Esophagus (tissue), 2 donors: ENCODE data around the gene FIBIN. TPM values are rescaled to one million over a fixed set of nuclear protein-coding genes. Genes with fewer than 3 reads are reported as not detected.

Experiments used
- H3K27ac ChIP-seq, 2 donors: one replicate each; pipeline ENCODE4 v1.5.1; 2013; ENCODE audit warnings: low read depth in 2 of 2, mild to moderate bottlenecking in 2 of 2, inconsistent platforms in 1 of 2, low read length in 1 of 2, moderate library complexity in 1 of 2
- H3K27me3 ChIP-seq, 2 donors: one replicate each; pipeline ENCODE4 v1.6.1; 2013; ENCODE audit warnings: low read length in 2 of 2, control low read depth in 1 of 2, mild to moderate bottlenecking in 1 of 2; ENCODE audit not compliant: insufficient read depth in 2 of 2, control insufficient read depth in 1 of 2
- H3K36me3 ChIP-seq, 2 donors: one replicate each; pipeline ENCODE4 v1.6.1; 2013; ENCODE audit warnings: low read length in 1 of 2; ENCODE audit not compliant: control insufficient read depth in 2 of 2, insufficient read depth in 2 of 2
- H3K4me1 ChIP-seq, 2 donors: one replicate each; pipeline ENCODE4 v1.6.1; 2013; ENCODE audit warnings: low read length in 1 of 2; ENCODE audit not compliant: control insufficient read depth in 2 of 2, insufficient read depth in 2 of 2
- H3K4me3 ChIP-seq, 2 donors: one replicate each; pipeline ENCODE4 v1.5.1; 2013; ENCODE audit warnings: low read length in 2 of 2, mild to moderate bottlenecking in 2 of 2, low read depth in 1 of 2, moderate library complexity in 1 of 2
- H3K9me3 ChIP-seq, 2 donors: one replicate each; pipeline ENCODE4 v1.6.1; 2013; ENCODE audit warnings: mild to moderate bottlenecking in 2 of 2, low read depth in 1 of 2, low read length in 1 of 2, moderate library complexity in 1 of 2; ENCODE audit not compliant: control insufficient read depth in 2 of 2, insufficient read depth in 1 of 2
- WGBS, 2 donors: extraction: QIAGEN DNeasy Blood & Tissue Kit; methylation state at CpG; one replicate each; pipeline ENCODE4 v1.1.7; 2013; 5-methylcytosine and 5-hydroxymethylcytosine counted together
- polyA plus RNA-seq, 2 donors: library from polyadenylated mRNA; stranded (reverse); fragments of 200-250 nt; gene quantifications; one replicate each; pipeline ENCODE4 v1.2.3, GENCODE V29; 2013
- donor health status: healthy with polysubstance abuse.
- donor health status: Bipolar disorder and iron deficiency.

Gene FIBIN
- polyA plus RNA-seq, 2 donors: 1.6 to 5.4 TPM

DNA sequence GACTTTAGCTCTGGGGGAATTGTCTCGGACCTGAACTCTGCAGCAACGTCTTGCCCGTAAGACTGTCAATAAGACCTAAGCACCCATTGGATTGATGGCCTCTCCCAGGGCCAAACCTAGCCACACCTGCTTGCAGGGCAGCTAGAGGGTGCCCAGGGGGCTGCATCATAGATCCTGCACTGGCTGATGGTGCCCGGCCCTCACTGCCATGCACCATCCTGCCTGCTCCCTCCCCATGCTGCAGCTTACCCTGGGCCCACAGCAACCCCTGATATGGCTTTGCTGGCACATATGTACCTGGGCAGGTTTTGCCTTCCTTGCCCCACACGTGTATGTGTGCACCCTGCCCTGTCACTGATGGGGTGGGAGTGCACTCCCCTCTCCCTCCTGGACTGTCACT lies 37.8 kb downstream of the FIBIN start:
- no peaks in the 10 kb centered on the region for H3K9me3 ChIP-seq
- 81 to 83% methylated on average over 5 of the region's 5 CpGs for WGBS, 2 donors
- H3K4me1 ChIP-seq: no peaks in the 10 kb centered on the region
- H3K4me3 ChIP-seq: no peak overlapping the region
- no peak overlapping the region for H3K27ac ChIP-seq
- no peaks in the 10 kb centered on the region for H3K27me3 ChIP-seq
- no peaks in the 10 kb centered on the region for H3K36me3 ChIP-seq

DNA sequence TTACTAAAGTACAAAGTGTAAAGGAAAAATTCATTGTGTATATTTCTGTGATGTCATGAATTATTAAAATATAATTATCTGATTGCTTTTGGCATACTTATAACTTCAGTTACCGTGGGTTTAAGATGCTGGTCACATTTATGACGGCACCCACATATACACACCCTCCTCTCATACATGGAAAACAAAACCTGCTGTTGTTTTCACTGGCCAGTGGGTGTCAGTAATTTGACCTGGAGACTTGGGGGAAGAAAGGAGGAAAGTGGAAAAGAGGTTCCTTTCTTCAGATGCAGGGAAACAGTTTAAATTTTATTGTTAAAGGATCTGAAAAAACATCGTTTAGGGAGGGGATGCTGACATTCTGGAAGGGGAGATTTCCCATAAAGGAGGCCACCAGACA lies 46.0 kb downstream of the FIBIN start:
- Histone ChIP-seq H3K9me3 (no peaks in the 10 kb centered on the region), H3K4me1 (peaks cover 0 to 4% of the 10 kb centered on the region in 2 donors), H3K27ac (peak overlapping the region; percentile 71 to 93), H3K27me3 (no peaks in the 10 kb centered on the region), H3K4me3 (no peak overlapping the region), H3K36me3 (no peaks in the 10 kb centered on the region)
- WGBS, 2 donors: 44 to 46% methylated on average over 3 of the region's 3 CpGs

DNA sequence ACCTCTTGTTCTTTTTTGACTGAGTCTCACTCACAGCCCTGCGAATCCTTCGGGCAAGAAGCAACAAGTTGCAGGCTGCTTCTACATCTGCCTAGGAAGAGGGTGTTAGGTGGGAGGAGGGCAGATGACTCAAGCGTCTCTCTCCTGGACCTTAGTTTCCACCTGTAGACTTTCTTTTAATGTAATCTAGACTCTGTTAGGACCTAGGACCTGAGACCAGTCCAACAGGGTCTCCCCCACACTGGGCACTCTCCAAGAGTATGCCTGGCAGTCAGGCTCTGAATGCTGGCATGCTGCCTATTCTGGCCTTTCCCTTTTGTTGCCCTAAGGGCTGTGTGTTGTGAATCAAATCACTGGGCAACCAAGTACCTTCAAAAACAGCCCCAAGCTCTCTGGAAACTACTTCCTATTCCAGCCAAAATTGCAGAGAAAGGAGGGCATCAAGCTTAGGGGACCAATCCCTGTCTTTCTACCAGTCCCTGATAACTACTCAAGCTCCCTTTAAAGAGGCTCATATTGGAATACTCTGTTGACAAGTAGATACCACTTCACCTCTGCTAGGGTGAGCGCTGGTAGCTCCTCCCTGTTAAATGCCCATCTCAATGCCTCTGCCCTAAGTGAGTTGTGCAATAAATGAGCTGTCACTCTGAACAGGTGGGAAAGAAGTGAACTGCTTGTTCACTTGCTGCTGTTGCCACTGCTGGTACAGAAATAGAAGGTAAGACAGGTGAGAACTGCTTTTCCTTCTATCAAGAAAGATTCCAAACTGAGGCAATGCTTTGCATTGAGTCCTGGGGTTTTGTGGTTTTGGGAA lies 46.6 kb downstream of the FIBIN start, which contains the start of gene BBOX1:
TSS of gene BBOX1 (plus strand) at position 514 of the 814 bp plus-strand sequence. CDS start 14,616 bp downstream, outside the sequence.
- Histone ChIP-seq H3K27me3 (no peaks in the 10 kb centered on the region), H3K27ac (peak within 1 kb of the TSS; percentile 79 to 93), H3K4me3 (no peak within 1 kb of the TSS), H3K36me3 (no peaks in the 10 kb centered on the region), H3K9me3 (no peaks in the 10 kb centered on the region), H3K4me1 (peaks cover 0 to 4% of the 10 kb centered on the region in 2 donors)
- WGBS, 2 donors: 39 to 42% methylated on average over 4 of the region's 4 CpGs

DNA sequence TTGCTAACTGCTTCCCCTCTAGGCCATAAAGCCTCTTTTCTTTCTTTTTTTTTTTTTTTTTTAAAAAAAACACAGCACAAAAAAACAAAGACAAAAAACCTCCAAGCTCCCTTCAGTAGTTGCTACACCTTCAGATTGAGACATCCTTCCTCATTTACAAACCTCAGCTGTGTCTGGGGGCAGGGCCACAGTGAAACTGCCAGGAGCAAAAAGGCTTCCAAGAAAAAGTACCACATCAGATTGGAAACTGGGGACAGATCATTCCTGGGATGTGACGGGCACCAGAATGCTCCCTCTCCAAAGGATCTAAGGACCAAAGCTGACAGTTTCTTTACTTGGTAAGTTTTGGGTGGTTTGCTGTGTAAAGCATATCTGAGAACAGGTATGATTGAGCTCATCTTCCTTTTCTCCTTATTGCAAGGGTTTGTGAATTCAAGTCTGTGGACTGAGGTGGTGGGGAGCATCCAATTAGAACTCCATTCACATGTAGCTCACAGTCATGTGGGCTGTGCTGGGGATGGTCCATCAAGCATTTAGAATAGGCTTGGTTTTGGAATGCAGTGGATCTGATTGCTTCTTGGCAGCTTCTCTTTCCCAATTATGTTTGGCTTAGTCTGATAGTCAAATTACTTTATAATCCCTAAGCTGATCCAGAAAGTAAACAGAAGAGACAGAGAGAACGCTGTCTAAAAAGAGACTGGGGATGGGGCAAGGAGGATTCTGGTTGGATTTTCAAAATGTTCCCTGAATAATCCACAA lies 47.4 kb downstream of the FIBIN start:
- H3K9me3 ChIP-seq: no peaks in the 10 kb centered on the region
- peak overlapping the region; percentile 79 to 93 for H3K27ac ChIP-seq
- H3K4me3 ChIP-seq: no peak overlapping the region
- WGBS, 2 donors: 37 to 40% methylated on average over 2 of the region's 2 CpGs
- H3K27me3 ChIP-seq: no peaks in the 10 kb centered on the region
- peaks cover 0 to 4% of the 10 kb centered on the region in 2 donors for H3K4me1 ChIP-seq
- no peaks in the 10 kb centered on the region for H3K36me3 ChIP-seq

Other genes with a start within 250 kb of the FIBIN start
- 10 to 100 TPM; 12.7 to 14.1 TPM for gene BBOX1, start 46.7 kb downstream of the FIBIN start, polyA plus RNA-seq